Hepatocyte (in vitro differentiated cells): ENCODE results near the gene TIMM9. TPM values are rescaled to one million over a fixed set of nuclear protein-coding genes. Genes with fewer than 3 reads are reported as not detected.
A peak's percentile ranks its signal among the peaks of the same experiment; 100 is the strongest.

Source experiments
- DNase-seq: peaks from one replicate; pipeline ENCODE4 v3.0.0-alpha.2; 2016; ENCODE audit warnings: low spot score
- H2AFZ ChIP-seq: fragments of 200-600 bp; sonication (generic); 2 replicates; pipeline ENCODE4 v1.6.0; 2016; ENCODE audit warnings: antibody characterized with exemption, mild to moderate bottlenecking
- H3K27ac ChIP-seq: fragments of 200-600 bp; sonication (generic); 2 replicates; pipeline ENCODE4 v1.5.1; 2016; ENCODE audit warnings: mild to moderate bottlenecking
- H3K27me3 ChIP-seq: fragments of 200-600 bp; sonication (generic); 2 replicates; pipeline ENCODE4 v1.6.1; 2016
- H3K36me3 ChIP-seq: fragments of 200-600 bp; sonication (generic); replicated peaks from 2 replicates; pipeline ENCODE4 v1.5.1; 2016; ENCODE audit warnings: low read depth; ENCODE audit not compliant: insufficient read depth
- H3K4me1 ChIP-seq: fragments of 200-600 bp; sonication (generic); 2 replicates; pipeline ENCODE4 v1.5.1; 2016; ENCODE audit warnings: mild to moderate bottlenecking, moderate library complexity; ENCODE audit not compliant: insufficient read depth
- H3K4me2 ChIP-seq: fragments of 200-600 bp; sonication (generic); 2 replicates; pipeline ENCODE4 v1.6.0; 2016
- H3K4me3 ChIP-seq: fragments of 200-600 bp; sonication (generic); 2 replicates; pipeline ENCODE4 v1.5.1; 2016; ENCODE audit warnings: mild to moderate bottlenecking
- H3K79me2 ChIP-seq: fragments of 200-600 bp; sonication (generic); 2 replicates; pipeline ENCODE4 v1.6.0; 2017; ENCODE audit warnings: mild to moderate bottlenecking
- H3K9me2 ChIP-seq: fragments of 200-600 bp; sonication (generic); replicated peaks from 2 replicates; pipeline ENCODE4 v1.6.0; 2017; ENCODE audit warnings: mild to moderate bottlenecking; ENCODE audit not compliant: insufficient read depth
- H3K9me3 ChIP-seq: fragments of 200-600 bp; sonication (generic); 2 replicates; pipeline ENCODE4 v1.5.1; 2016; ENCODE audit warnings: low read depth, mild to moderate bottlenecking
- H4K20me1 ChIP-seq: fragments of 200-600 bp; sonication (generic); 2 replicates; pipeline ENCODE4 v1.6.0; 2016; ENCODE audit warnings: mild to moderate bottlenecking; ENCODE audit not compliant: insufficient read depth, poor library complexity, severe bottlenecking
- EZH2 ChIP-seq: fragments of 200-600 bp; sonication (generic); IDR thresholded peaks from 2 replicates; pipeline ENCODE4 v1.6.1; 2016; ENCODE audit warnings: antibody characterized with exemption, mild to moderate bottlenecking, borderline replicate concordance
- EZH2phosphoT487 ChIP-seq: fragments of 200-600 bp; sonication (generic); IDR thresholded peaks from one replicate; pipeline ENCODE4 v1.6.1; 2018; ENCODE audit warnings: antibody characterized with exemption, mild to moderate bottlenecking, low read depth, moderate library complexity; ENCODE audit not compliant: unreplicated experiment, severe bottlenecking
- WGBS: methylation state at CpG from one replicate; pipeline ENCODE4 v1.1.6; 2016; ENCODE audit warnings: low lambda C conversion rate; ENCODE audit errors: missing lambda C conversion rate; 5-methylcytosine and 5-hydroxymethylcytosine counted together
- polyA plus RNA-seq: library from polyadenylated mRNA; unstranded; fragments of >200 nt; fragmentation: Nextera tagmentation; extraction: Ambion mirVana; gene quantifications from 2 replicates; pipeline ENCODE4 v1.2.1, GENCODE V29; 2016
- total RNA-seq: library from RNA; depleted of rRNA; stranded (reverse); fragments of >200 nt; gene quantifications from 2 replicates; pipeline ENCODE4 v1.2.3, GENCODE V29; 2014
- TF ChIP-seq, protein P1 (sequence below): fragments of 200-600 bp; sonication (generic); IDR thresholded peaks from 2 replicates; pipeline ENCODE4 v1.5.1; 2016; ENCODE audit warnings: antibody characterized with exemption, mild to moderate bottlenecking; ENCODE audit not compliant: poor library complexity

TIMM9 gene
- total and polyA plus RNA-seq, 2 experiments from 2014 or later = 63.6 to 65.5 TPM

DNA sequence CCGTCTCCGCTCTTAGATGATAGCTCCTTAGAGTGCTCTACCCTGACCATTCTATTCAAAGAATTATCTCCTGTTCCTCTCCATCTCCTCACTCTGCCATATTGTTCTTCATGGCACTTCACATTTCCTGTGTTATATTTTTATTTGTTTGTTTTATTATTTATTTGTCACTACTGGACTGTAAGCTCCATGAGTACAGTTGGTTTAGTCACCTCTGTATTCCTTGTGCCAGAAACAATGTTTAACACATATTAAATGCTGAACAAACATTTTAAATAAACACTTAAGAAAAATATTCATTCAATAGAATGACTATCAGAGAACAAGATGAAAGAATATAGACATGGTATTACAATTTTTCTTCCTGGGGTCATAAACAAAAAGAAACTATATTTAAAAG lies 35.8 kb upstream of the TIMM9 start:
- no peaks in the 10 kb centered on the region for H3K79me2 ChIP-seq
- no peak overlapping the region for H2AFZ ChIP-seq
- no peaks in the 10 kb centered on the region for H3K9me3 ChIP-seq
- H3K36me3 ChIP-seq = no peaks in the 10 kb centered on the region
- no peak overlapping the region for H3K27ac ChIP-seq
- H3K4me2 ChIP-seq = no peak overlapping the region
- no peaks in the 10 kb centered on the region for H3K9me2 ChIP-seq
- TF ChIP-seq EZH2phosphoT487 (no peak), EZH2 (no peak)
- TF ChIP-seq, protein P1, sequence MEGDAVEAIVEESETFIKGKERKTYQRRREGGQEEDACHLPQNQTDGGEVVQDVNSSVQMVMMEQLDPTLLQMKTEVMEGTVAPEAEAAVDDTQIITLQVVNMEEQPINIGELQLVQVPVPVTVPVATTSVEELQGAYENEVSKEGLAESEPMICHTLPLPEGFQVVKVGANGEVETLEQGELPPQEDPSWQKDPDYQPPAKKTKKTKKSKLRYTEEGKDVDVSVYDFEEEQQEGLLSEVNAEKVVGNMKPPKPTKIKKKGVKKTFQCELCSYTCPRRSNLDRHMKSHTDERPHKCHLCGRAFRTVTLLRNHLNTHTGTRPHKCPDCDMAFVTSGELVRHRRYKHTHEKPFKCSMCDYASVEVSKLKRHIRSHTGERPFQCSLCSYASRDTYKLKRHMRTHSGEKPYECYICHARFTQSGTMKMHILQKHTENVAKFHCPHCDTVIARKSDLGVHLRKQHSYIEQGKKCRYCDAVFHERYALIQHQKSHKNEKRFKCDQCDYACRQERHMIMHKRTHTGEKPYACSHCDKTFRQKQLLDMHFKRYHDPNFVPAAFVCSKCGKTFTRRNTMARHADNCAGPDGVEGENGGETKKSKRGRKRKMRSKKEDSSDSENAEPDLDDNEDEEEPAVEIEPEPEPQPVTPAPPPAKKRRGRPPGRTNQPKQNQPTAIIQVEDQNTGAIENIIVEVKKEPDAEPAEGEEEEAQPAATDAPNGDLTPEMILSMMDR = no peak
- 98% methylated on average over 2 of the region's 2 CpGs for WGBS
- no peaks in the 10 kb centered on the region for H3K4me1 ChIP-seq
- DNase-seq = no peak
- H3K27me3 ChIP-seq = no peaks in the 10 kb centered on the region
- no peak overlapping the region for H3K4me3 ChIP-seq
- H4K20me1 ChIP-seq = no peaks in the 10 kb centered on the region

DNA sequence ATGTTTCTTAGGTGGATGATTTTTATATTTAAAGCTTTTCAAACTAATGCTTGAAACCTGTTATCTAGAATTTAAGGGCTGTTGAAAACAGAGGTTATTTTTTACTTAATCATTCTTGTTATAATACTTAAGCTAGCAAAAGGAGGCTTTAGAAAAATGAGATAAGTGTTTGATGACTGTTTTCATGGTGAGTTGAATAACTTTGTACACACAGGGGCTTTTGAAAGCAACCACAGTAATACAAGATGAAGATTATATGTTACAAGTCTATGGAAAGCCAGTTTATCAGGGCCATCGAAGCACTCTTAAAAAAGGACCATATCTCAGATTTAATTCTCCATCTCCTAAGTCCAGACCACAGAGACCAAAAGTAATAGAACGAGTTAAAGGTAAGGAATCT lies 33.4 kb upstream of the TIMM9 start:
- Histone ChIP-seq H3K79me2 (no peaks in the 10 kb centered on the region), H3K9me3 (no peaks in the 10 kb centered on the region), H2AFZ (no peak overlapping the region), H3K4me3 (no peak overlapping the region), H3K36me3 (no peaks in the 10 kb centered on the region), H3K9me2 (no peaks in the 10 kb centered on the region), H3K27me3 (no peaks in the 10 kb centered on the region), H4K20me1 (no peaks in the 10 kb centered on the region), H3K4me1 (no peaks in the 10 kb centered on the region), H3K4me2 (no peak overlapping the region), H3K27ac (no peak overlapping the region)
- 79% methylated on average over 2 of the region's 2 CpGs for WGBS
- no peak for TF ChIP-seq EZH2phosphoT487
- no peak for TF ChIP-seq EZH2
- TF ChIP-seq, protein P1 = no peak
- DNase-seq = no peak

DNA sequence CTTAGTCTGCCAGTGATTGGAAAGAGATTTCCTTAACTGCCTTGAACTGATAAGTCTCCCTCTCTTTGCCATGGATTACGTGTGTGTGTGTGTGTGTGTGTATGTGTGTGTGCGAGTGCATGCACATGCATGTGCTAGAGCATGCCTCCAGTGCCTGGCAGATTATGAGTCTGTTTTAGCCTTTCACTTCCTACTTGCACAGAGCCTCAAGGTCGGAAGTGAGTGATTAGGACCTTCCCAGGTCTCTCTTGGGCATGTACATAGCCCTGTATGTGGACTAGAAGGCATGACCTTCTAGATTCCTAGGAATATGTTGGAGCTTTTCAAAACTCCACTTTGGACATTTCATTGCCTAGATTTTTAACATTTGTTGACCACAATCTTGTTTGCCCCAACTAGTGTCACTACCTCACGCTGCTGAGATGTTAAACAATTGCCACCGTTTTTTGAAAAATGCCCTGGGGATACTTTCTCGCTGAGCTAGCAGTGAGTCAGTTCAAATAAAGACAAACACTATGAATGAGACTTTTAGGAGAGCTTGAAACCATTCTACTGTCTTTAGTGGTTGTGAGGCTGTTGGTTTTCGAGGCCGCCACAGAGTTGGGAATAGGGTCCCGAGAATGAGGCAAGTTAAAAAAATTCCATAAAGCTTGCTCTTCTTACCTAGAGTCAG lies 28.4 kb upstream of the TIMM9 start:
- Histone ChIP-seq H3K4me2 (peak overlapping the region; percentile 23), H3K27ac (peak overlapping the region; percentile 57), H3K36me3 (no peaks in the 10 kb centered on the region), H2AFZ (no peak overlapping the region), H4K20me1 (no peaks in the 10 kb centered on the region), H3K27me3 (no peaks in the 10 kb centered on the region), H3K9me2 (no peaks in the 10 kb centered on the region), H3K4me1 (no peaks in the 10 kb centered on the region), H3K4me3 (no peak overlapping the region), H3K79me2 (no peaks in the 10 kb centered on the region), H3K9me3 (no peaks in the 10 kb centered on the region)
- peak; percentile 24 for DNase-seq
- 66% methylated on average over 9 of the region's 9 CpGs for WGBS
- TF ChIP-seq EZH2 = no peak
- TF ChIP-seq EZH2phosphoT487 = no peak
- TF ChIP-seq, protein P1 = no peak
